ENCODE results near the gene TMUB2. TPM values are rescaled to one million over a fixed set of nuclear protein-coding genes. Genes with fewer than 3 reads are reported as not detected.

TMUB2 gene
- total RNA-seq, 1 donor from 2014 or later, result 34.9 TPM

DNA sequence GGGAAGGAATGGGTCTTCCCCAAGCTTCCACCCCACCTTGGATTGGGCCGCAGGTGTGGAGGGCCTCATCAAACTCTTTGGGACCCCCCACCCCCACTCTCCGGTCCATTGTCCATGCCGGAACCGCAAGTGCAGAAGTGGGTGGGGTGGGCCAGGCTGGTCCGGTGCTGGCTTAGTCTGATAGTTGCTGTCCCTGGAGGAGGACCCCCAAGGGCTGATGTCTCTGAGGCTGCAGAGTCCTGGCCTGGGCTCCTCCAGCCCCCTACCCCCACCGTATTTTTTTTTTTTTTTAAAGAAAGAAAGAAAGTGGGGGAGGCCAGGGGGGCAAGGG lies 20.0 kb downstream of the TMUB2 start:
- Histone ChIP-seq H3K4me1 (peaks cover 29% of the 10 kb centered on the region), H3K4me3 (no peak overlapping the region), H3K27ac (no peak overlapping the region), H3K9me3 (no peaks in the 10 kb centered on the region), H3K36me3 (peaks cover 0 to 44% of the 10 kb centered on the region in 2 donors), H3K27me3 (no peaks in the 10 kb centered on the region)
- intact Hi-C loops (cut with DNase I), result no loop called here
- no peak for DNase-seq (ENCODE audit: extremely low spot score in 2 of 2)
- no peak for TF ChIP-seq POLR2AphosphoS5 (IDR thresholded peaks at IDR 0.05; ENCODE audit: insufficient read depth in 1 of 2, low read depth in 1 of 2)
- TF ChIP-seq, protein P1, sequence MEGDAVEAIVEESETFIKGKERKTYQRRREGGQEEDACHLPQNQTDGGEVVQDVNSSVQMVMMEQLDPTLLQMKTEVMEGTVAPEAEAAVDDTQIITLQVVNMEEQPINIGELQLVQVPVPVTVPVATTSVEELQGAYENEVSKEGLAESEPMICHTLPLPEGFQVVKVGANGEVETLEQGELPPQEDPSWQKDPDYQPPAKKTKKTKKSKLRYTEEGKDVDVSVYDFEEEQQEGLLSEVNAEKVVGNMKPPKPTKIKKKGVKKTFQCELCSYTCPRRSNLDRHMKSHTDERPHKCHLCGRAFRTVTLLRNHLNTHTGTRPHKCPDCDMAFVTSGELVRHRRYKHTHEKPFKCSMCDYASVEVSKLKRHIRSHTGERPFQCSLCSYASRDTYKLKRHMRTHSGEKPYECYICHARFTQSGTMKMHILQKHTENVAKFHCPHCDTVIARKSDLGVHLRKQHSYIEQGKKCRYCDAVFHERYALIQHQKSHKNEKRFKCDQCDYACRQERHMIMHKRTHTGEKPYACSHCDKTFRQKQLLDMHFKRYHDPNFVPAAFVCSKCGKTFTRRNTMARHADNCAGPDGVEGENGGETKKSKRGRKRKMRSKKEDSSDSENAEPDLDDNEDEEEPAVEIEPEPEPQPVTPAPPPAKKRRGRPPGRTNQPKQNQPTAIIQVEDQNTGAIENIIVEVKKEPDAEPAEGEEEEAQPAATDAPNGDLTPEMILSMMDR (IDR thresholded peaks at IDR 0.05), result no peak
- TF ChIP-seq POLR2A (IDR thresholded peaks at IDR 0.05), result no peak

DNA sequence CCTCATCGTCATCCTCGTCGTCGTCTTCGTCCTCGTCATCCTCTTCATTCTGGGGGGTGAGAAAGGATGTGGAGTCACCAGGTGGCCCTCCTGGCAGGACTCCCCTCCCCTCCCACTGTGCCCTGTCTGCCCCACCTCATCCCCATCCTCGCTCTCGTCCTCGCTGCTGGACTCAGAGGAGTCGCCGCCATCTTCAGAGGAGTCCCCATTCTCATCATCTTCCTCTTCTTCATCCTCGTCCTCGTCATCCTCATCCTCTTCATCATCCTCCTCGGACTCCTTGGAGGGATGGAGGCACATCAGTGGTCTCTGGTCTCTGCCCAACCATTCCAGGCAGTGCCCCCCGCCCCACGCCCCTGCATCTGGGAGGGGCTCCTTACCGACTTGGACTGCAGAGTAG lies 20.5 kb downstream of the TMUB2 start:
- H3K4me1 ChIP-seq, result peaks cover 29% of the 10 kb centered on the region
- H3K27me3 ChIP-seq, result no peaks in the 10 kb centered on the region
- DNase-seq (ENCODE audit: extremely low spot score in 2 of 2), result no peak
- no peak overlapping the region for H3K27ac ChIP-seq
- peaks cover 0 to 47% of the 10 kb centered on the region in 2 donors for H3K36me3 ChIP-seq
- intact Hi-C loops (cut with DNase I), result no loop called here
- no peak overlapping the region for H3K4me3 ChIP-seq
- no peak for TF ChIP-seq POLR2AphosphoS5 (IDR thresholded peaks at IDR 0.05; ENCODE audit: insufficient read depth in 1 of 2, low read depth in 1 of 2)
- TF ChIP-seq, protein P1 (IDR thresholded peaks at IDR 0.05), result no peak
- TF ChIP-seq POLR2A (IDR thresholded peaks at IDR 0.05), result no peak
- no peaks in the 10 kb centered on the region for H3K9me3 ChIP-seq

DNA sequence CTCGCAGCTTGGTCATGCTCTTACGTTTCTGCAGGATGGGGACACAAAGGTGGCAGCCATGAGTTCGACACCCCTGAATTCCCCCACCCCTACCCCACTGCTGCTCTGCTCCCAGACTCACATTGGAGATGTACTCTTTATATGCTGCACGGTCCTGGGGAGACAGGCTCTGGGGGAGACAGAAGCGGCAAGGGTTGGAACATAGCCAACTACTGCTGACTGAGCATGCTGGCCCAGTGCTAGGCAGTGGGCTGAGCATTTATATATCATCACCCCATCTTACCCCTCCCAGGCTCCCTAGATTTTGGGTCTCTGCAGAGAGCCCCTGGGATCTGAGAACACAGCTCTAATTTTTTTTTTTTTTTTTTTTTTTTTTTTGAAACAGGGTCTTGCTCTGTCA lies 21.0 kb downstream of the TMUB2 start:
- H3K36me3 ChIP-seq, result peaks cover 0 to 47% of the 10 kb centered on the region in 2 donors
- peaks cover 33% of the 10 kb centered on the region for H3K4me1 ChIP-seq

DNA sequence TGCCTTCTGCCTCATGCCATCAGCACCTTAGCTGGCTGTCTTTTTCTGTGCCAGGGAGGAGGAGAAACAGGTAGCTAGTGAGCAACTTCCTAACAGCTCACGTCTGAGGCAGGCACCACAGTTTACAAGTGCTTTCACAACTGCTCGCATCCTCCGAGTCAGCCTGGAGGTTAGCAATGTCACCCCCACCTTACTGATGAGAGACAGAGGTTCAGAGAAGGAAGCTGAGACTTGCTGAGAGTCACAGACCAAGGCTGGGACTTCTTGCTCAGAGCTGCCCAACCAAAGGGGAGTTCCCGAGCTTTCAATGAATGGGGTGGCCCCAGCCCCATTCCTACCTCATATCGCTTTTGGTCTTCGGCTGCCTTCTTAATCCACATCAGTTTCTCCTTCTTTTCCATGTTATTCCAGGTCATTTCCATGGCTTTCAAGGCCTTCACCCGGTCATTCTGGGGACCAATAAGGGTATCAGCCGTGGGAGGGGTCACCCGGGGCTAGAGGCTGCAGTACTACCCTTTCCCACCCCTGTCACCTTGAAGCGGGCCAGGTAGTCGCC lies 23.1 kb downstream of the TMUB2 start:
- H3K36me3 ChIP-seq, result peaks cover 0 to 54% of the 10 kb centered on the region in 2 donors
- H3K9me3 ChIP-seq, result no peaks in the 10 kb centered on the region
- TF ChIP-seq, protein P1 (IDR thresholded peaks at IDR 0.05), result no peak
- TF ChIP-seq POLR2A (IDR thresholded peaks at IDR 0.05) (no peak), POLR2AphosphoS5 (IDR thresholded peaks at IDR 0.05; ENCODE audit: insufficient read depth in 1 of 2, low read depth in 1 of 2) (no peak)
- no peak overlapping the region for H3K4me3 ChIP-seq
- H3K27ac ChIP-seq, result peak overlapping the region; percentile 66
- intact Hi-C loops (cut with DNase I), result loop anchor here (5.0 kb wide), 1 partner anchor 112 kb away; the partner anchor contains the start of gene SLC25A39
- no peak for DNase-seq (ENCODE audit: extremely low spot score in 2 of 2)
- peaks cover 27% of the 10 kb centered on the region for H3K4me1 ChIP-seq
- H3K27me3 ChIP-seq, result no peaks in the 10 kb centered on the region

More for the DNA sequence above, 21.0 kb downstream of the TMUB2 start:
- Histone ChIP-seq H3K4me3 (no peak overlapping the region), H3K9me3 (no peaks in the 10 kb centered on the region), H3K27me3 (no peaks in the 10 kb centered on the region), H3K27ac (no peak overlapping the region)
- intact Hi-C loops (cut with DNase I), result no loop called here
- DNase-seq (ENCODE audit: extremely low spot score in 2 of 2), result no peak
- TF ChIP-seq POLR2A (IDR thresholded peaks at IDR 0.05) (no peak), POLR2AphosphoS5 (IDR thresholded peaks at IDR 0.05; ENCODE audit: insufficient read depth in 1 of 2, low read depth in 1 of 2) (no peak)
- TF ChIP-seq, protein P1 (IDR thresholded peaks at IDR 0.05), result no peak

Data from vagina (tissue), 2 donors.